Neural crest cell (in vitro differentiated cells): ENCODE results near the gene OR9Q1. TPM values are rescaled to one million over a fixed set of nuclear protein-coding genes. Genes with fewer than 3 reads are reported as not detected.
A peak's percentile ranks its signal among the peaks of the same experiment; 100 is the strongest.

Experiments
- DNase-seq: peaks from one replicate; pipeline ENCODE4 v3.0.0; 2021; ENCODE audit warnings: low read depth, mixed read lengths, low spot score
- H3K27ac Mint-ChIP-seq: one replicate; pipeline ENCODE4 v1.8.0; 2021; ENCODE audit warnings: mild to moderate bottlenecking, mixed read lengths; ENCODE audit not compliant: unreplicated experiment
- H3K27me3 Mint-ChIP-seq: 2 replicates; pipeline ENCODE4 v1.8.0; 2021; ENCODE audit warnings: low read depth, mild to moderate bottlenecking, mixed read lengths
- H3K36me3 Mint-ChIP-seq: 2 replicates; pipeline ENCODE4 v1.8.0; 2021; ENCODE audit warnings: low read depth, mild to moderate bottlenecking, mixed read lengths
- H3K4me1 Mint-ChIP-seq: 2 replicates; pipeline ENCODE4 v1.8.0; 2021; ENCODE audit warnings: mixed read lengths
- H3K4me3 Mint-ChIP-seq: one replicate; pipeline ENCODE4 v1.8.0; 2021; ENCODE audit warnings: mild to moderate bottlenecking, mixed read lengths
- H3K9me3 Mint-ChIP-seq: 2 replicates; pipeline ENCODE4 v1.8.0; 2021; ENCODE audit warnings: mixed read lengths
- CTCF ChIP-seq: fragments of 200-600 bp; sonication (generic); conservative IDR thresholded peaks from 2 replicates; pipeline ENCODE4 v1.5.0; 2021; ENCODE audit warnings: antibody characterized with exemption, mild to moderate bottlenecking
- long read RNA-seq: library from polyadenylated mRNA; unstranded; transcript quantifications from one replicate; pipeline ENCODE4 v2.0.0, GENCODE V29; 2020
- total RNA-seq: library from RNA; stranded (reverse); gene quantifications from 2 replicates; pipeline ENCODE4 v1.2.1, GENCODE V29; 2021

Gene OR9Q1
- not detected in 2 replicates for total RNA-seq
- long read RNA-seq, result 0 reads

- Mint-ChIP-seq H3K4me3 (no peak within 1 kb of the TSS), H3K36me3 (no peaks in the 10 kb centered on the region), H3K27ac (peak within 1 kb of the TSS; percentile 93), H3K27me3 (no peaks in the 10 kb centered on the region), H3K9me3 (no peaks in the 10 kb centered on the region), H3K4me1 (no peaks in the 10 kb centered on the region)
- DNase-seq, result no peak
- TF ChIP-seq CTCF, result no peak
Observed at GRCh38 chr11:58023435-58023931, at the start of gene OR9Q1. TSS of gene OR9Q1 (plus strand) at chr11:58023881. CDS start at chr11:58179445, 155,564 bp downstream.

- no peak for TF ChIP-seq CTCF
- no peaks in the 10 kb centered on the region for H3K36me3 Mint-ChIP-seq
- H3K9me3 Mint-ChIP-seq, result peaks cover 2% of the 10 kb centered on the region
Observed at GRCh38 chr11:57974132-57974531, 49.5 kb upstream of the OR9Q1 start.

GRCh38 chr11:57974848-57975601 is 48.7 kb upstream of the OR9Q1 start:
- Mint-ChIP-seq H3K27me3 (peaks cover 4% of the 10 kb centered on the region), H3K9me3 (peaks cover 2% of the 10 kb centered on the region), H3K4me3 (no peak overlapping the region), H3K36me3 (no peaks in the 10 kb centered on the region), H3K27ac (peak overlapping the region; percentile 10), H3K4me1 (peaks cover 10% of the 10 kb centered on the region)
- DNase-seq, result no peak
- no peak for TF ChIP-seq CTCF

More at GRCh38 chr11:57974132-57974531, 49.5 kb upstream of the OR9Q1 start:
- Mint-ChIP-seq H3K4me1 (peaks cover 10% of the 10 kb centered on the region), H3K27me3 (peaks cover 4% of the 10 kb centered on the region), H3K27ac (no peak overlapping the region), H3K4me3 (no peak overlapping the region)
- no peak for DNase-seq

DNA sequence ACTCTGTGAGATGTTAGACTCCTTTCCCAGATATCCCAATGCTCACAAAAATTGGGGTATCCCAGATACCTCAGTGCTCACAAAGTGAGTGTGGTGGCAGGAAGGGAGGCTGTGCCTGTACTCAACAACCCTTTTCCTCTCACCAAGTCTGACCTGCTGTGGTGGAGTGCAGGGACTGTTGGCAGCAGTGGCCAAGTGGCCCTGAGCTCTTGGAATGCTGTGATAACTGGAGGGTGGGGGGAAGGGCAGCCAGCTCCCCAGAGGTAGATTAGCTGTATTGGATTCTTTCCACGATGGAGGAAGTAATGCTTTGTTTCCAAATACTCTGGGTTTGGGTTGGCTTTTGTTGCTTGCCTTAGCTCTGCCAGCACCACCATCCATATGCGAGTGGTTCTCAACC is 46.0 kb upstream of the OR9Q1 start:
- Mint-ChIP-seq H3K27me3 (peaks cover 6% of the 10 kb centered on the region), H3K4me3 (no peak overlapping the region), H3K9me3 (no peaks in the 10 kb centered on the region), H3K36me3 (no peaks in the 10 kb centered on the region), H3K27ac (no peak overlapping the region), H3K4me1 (peaks cover 8% of the 10 kb centered on the region)
- TF ChIP-seq CTCF, result no peak
- no peak for DNase-seq

DNA sequence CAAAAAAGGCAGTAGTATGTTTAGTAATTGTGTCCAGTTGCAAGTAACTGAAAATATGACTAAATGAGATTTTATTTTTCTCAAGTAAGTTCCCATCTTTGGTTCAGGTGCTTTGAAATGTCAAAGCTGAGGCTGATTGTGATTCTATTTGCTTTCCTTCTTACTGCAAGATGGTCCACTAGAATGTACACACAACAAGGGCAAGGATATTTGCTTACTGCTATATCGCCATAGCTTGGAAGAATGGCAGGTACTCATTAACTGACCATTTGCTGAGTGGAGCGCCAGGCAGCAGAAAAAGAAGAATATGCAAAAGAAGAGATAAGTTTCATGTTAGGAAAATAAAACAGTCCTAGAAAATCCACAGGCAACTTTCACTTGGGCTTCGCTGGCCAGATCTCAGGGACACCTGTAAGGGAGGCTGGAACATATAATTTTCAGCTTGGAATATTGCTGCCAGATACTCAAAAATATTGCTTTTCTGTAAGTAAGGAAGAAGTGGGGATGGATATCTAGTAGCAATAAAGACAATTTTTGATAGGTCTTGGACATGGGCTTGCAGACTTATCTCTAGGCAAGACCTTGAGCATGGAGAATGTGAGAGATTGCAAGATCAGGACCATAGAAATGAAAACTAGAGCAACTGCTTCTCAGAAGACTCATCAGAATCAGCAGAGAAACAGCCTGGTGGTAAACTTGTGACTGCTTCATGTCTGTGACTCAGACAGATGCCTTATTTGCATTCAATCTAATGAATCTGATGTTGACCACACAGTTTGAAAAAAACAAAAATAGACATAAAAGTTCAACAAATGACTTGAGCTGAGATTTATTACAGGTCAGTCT is 44.8 kb upstream of the OR9Q1 start:
- H3K27ac Mint-ChIP-seq, result no peak overlapping the region
- H3K36me3 Mint-ChIP-seq, result no peaks in the 10 kb centered on the region
- DNase-seq, result no peak
- TF ChIP-seq CTCF, result no peak
- H3K4me3 Mint-ChIP-seq, result no peak overlapping the region
- peaks cover 8% of the 10 kb centered on the region for H3K27me3 Mint-ChIP-seq
- no peaks in the 10 kb centered on the region for H3K9me3 Mint-ChIP-seq
- peaks cover 18% of the 10 kb centered on the region for H3K4me1 Mint-ChIP-seq
